Neural progenitor cell (in vitro differentiated cells): ENCODE data around the gene GATA6.

ENCODE experiments used
- CTCF ChIP-seq: fragments of 200-600 bp; sonication (generic); IDR thresholded peaks from 2 replicates; pipeline ENCODE4 v1.5.1; 2017; ENCODE audit warnings: antibody characterized with exemption, mild to moderate bottlenecking
- EZH2 ChIP-seq: fragments of 200-600 bp; sonication (generic); IDR thresholded peaks from 2 replicates; pipeline ENCODE4 v1.6.1; 2017; ENCODE audit warnings: antibody characterized with exemption, mild to moderate bottlenecking, moderate library complexity
- EZH2phosphoT487 ChIP-seq: fragments of 200-600 bp; sonication (generic); IDR thresholded peaks from 2 replicates; pipeline ENCODE4 v1.6.1; 2017; ENCODE audit warnings: antibody characterized with exemption

DNA sequence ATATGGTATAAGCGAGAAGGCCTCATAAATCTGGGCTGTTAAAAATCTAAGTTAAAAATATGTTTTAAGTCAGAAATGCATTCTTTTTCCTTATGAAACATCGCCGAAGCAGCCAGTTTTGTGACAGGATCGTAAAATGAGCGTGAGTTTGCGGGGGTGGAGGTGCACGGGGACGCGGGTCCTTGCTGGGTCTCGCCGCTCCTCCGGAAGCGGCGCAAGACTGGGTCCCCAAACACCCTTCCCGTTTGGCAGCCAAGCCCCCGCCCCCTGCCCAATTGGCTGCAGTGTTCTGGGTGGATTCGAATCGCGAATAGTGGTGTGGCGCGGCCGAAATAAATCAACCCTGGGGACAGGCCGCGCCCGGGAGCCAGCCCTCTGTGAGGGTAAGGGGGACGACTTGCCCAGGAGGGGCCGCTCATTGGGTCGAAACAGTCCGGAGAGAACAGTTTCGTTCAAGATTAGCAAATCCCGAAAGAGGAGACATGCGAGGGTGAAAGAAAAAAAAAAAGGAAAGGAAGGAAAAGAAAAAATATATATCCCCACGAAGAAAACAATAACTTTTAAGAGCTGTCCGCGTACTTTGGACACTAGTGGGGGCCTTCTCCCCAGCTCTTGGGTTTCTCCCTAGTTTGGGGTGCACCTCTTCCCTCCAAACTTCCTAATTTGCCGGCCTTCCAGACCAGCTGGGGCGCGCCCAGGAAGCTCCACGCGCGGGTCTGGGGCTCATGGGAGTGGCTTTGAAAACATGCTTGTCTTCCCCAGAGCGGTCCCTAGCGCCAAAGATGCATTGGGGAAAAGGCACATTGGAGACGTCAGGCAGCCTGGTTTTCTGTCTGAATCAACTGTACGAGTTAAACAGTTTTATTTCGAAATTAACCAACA lies 3.1 kb upstream of the GATA6 start:
- TF ChIP-seq CTCF (no peak), EZH2 (peak; percentile 32), EZH2phosphoT487 (peak; percentile 64)
